Heart right ventricle (tissue), 16 donors: ENCODE results near the gene VWA7. TPM values are rescaled to one million over a fixed set of nuclear protein-coding genes. Genes with fewer than 3 reads are reported as not detected.
"Not testable (repeated sequence)": the region's sequence is repeated elsewhere in the genome, so short reads cannot be mapped to it uniquely, and the experiment has no call there.

ENCODE experiments used
- ATAC-seq, 8 donors: fragments of 200-7000 bp; cut with Tn5 transposase; one replicate each; pipeline ENCODE4 v1.9.1; 2020; ENCODE audit warnings: mild to moderate bottlenecking in 8 of 8, moderate library complexity in 8 of 8, moderate number of reproducible peaks in 1 of 8
- DNase-seq, 2 donors: peaks; one replicate each; pipeline ENCODE4 v3.0.0-alpha.2; 2020
- H3K27ac ChIP-seq, 10 donors: fragments of 200-600 bp; sonication (generic) in 2 of 10; one replicate each; pipeline versions ENCODE4 v1.5.0 to v1.8.0; 2020 to 2022; ENCODE audit warnings: mild to moderate bottlenecking in 3 of 10
- H3K27me3 ChIP-seq, 7 donors: fragments of 200-600 bp; one replicate each; pipeline ENCODE4 v1.8.0; 2021 to 2022; ENCODE audit warnings: mild to moderate bottlenecking in 2 of 7
- H3K36me3 ChIP-seq, 9 donors: fragments of 200-600 bp; sonication (generic) in 1 of 9; one replicate each; pipeline versions ENCODE4 v1.5.0 to v1.8.0; 2020 to 2022; ENCODE audit warnings: mild to moderate bottlenecking in 2 of 9
- H3K4me1 ChIP-seq, 9 donors: fragments of 200-600 bp; sonication (generic) in 1 of 9; one replicate each; pipeline versions ENCODE4 v1.5.0 to v1.8.0; 2020 to 2022; ENCODE audit warnings: mild to moderate bottlenecking in 4 of 9
- H3K4me3 ChIP-seq, 10 donors: fragments of 200-600 bp; sonication (generic) in 2 of 10; one replicate each; pipeline versions ENCODE4 v1.5.0 to v1.8.0; 2020 to 2022; ENCODE audit warnings: mild to moderate bottlenecking in 7 of 10, moderate library complexity in 2 of 10
- H3K9me3 ChIP-seq, 11 donors: fragments of 200-600 bp in 10 of 11; sonication (generic) in 2 of 11; one replicate each; pipeline versions ENCODE4 v1.5.0 to v1.8.0; 2013 to 2022; ENCODE audit warnings: mild to moderate bottlenecking in 2 of 11, control low read depth in 1 of 11, moderate library complexity in 1 of 11
- WGBS, 2 donors: extraction: QIAGEN DNeasy Blood & Tissue Kit; methylation state at CpG; one replicate each; pipeline ENCODE4 v1.1.7; 2013; ENCODE audit warnings: inconsistent platforms in 1 of 2; 5-methylcytosine and 5-hydroxymethylcytosine counted together
- intact Hi-C, 10 donors: fragments of 100-400 bp; cut with DNase I; formaldehyde crosslinking; loops; one replicate each; pipeline versions ENCODE4 v1.11.1 to v1.14.2; 2022
- long read RNA-seq, 3 donors: library from polyadenylated mRNA; unstranded; transcript quantifications; one replicate each; pipeline ENCODE4 v2.0.0, GENCODE V29; 2020 to 2021
- polyA plus RNA-seq, 2 donors: library from polyadenylated mRNA; stranded (reverse); fragments of 200-250 nt; gene quantifications; one replicate each; pipeline ENCODE4 v1.2.3, GENCODE V29; 2013
- total RNA-seq, 10 donors: library from RNA; stranded (reverse); fragmentation: NEBNext Ultra II Directional in 3 of 10; extraction: Animal tissue kit (Norgen Biotek cat#: 25700) in 3 of 10; gene quantifications; one replicate each; pipeline versions ENCODE4 v1.2.1 to v1.2.4, GENCODE V29; 2021 to 2023
- TF ChIP-seq, protein P1 (sequence below), 9 donors: fragments of 200-600 bp; sonication (generic) in 2 of 9; IDR thresholded peaks; one replicate each; pipeline versions ENCODE4 v1.5.0 to v1.8.0; 2021 to 2022; ENCODE audit warnings: antibody characterized with exemption in 9 of 9, mild to moderate bottlenecking in 5 of 9, moderate library complexity in 1 of 9
- donor health status: Arrhythmogenic right ventricular cardiomyopathy.
- donor health status: ischemic (EF 13 %, LVEDD 7.1; RV severe dilation, severe dysfunction).
- donor health status: healthy with polysubstance abuse.
- donor health status: DM: no; HTN: yes; CAD: no.
- donor health status: DM: no; HTN: no; CAD: no.
- donor health status: ischemic (EF 25% LVEDD 6.9; RV normal size, moderate dysfunction).
- donor health status: ischemic (EF 25% LVEDD 5.7; RV mildly dilated, moderate dysfunction).
- donor health status: healthy.
- donor health status: DM: yes; HTN: yes; CAD: no.
- donor health status: Ischemic cardiomyopathy.
- donor health status: ischemic (EF 35%, LVEDD 5.7; RV mildly dilated, moderate dysfunction).
- donor health status: nonischemic (EF 11% LVEDD 7.7; RV severe dilation, severe dysfunction).
- donor health status: DM: yes; HTN: yes; CAD: no.
- donor health status: PGD.
- donor health status: ischemic (EF 29% LVEDD 5.4; RV normal size, mild dysfunction).
- donor health status: nonischemic (EF 23%, LVEDD 6.1; RV moderate dilation, normal function).

Gene VWA7, protein sequence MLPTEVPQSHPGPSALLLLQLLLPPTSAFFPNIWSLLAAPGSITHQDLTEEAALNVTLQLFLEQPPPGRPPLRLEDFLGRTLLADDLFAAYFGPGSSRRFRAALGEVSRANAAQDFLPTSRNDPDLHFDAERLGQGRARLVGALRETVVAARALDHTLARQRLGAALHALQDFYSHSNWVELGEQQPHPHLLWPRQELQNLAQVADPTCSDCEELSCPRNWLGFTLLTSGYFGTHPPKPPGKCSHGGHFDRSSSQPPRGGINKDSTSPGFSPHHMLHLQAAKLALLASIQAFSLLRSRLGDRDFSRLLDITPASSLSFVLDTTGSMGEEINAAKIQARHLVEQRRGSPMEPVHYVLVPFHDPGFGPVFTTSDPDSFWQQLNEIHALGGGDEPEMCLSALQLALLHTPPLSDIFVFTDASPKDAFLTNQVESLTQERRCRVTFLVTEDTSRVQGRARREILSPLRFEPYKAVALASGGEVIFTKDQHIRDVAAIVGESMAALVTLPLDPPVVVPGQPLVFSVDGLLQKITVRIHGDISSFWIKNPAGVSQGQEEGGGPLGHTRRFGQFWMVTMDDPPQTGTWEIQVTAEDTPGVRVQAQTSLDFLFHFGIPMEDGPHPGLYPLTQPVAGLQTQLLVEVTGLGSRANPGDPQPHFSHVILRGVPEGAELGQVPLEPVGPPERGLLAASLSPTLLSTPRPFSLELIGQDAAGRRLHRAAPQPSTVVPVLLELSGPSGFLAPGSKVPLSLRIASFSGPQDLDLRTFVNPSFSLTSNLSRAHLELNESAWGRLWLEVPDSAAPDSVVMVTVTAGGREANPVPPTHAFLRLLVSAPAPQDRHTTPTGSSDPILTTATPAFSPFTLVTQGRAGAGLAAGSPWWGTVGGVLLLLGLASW
- total RNA-seq (10 to 100 TPM in 9 of 10 donors, 1 to 10 TPM in 1; 10.0 to 28.3 (median 20.8) TPM), polyA plus RNA-seq (1 to 10 TPM; 2.2 to 6.6 TPM)
- long read RNA-seq, donor 1, partial matches to known transcripts: 0 of 1 reads
- long read RNA-seq, donor 1, other reads (novel, unspliced or antisense): 1 of 1 reads
- long read RNA-seq, donor 2, partial matches to known transcripts: 0 of 1 reads
- long read RNA-seq, donor 2, other reads (novel, unspliced or antisense): 1 of 1 reads
- long read RNA-seq, donor 3: 0 reads

DNA sequence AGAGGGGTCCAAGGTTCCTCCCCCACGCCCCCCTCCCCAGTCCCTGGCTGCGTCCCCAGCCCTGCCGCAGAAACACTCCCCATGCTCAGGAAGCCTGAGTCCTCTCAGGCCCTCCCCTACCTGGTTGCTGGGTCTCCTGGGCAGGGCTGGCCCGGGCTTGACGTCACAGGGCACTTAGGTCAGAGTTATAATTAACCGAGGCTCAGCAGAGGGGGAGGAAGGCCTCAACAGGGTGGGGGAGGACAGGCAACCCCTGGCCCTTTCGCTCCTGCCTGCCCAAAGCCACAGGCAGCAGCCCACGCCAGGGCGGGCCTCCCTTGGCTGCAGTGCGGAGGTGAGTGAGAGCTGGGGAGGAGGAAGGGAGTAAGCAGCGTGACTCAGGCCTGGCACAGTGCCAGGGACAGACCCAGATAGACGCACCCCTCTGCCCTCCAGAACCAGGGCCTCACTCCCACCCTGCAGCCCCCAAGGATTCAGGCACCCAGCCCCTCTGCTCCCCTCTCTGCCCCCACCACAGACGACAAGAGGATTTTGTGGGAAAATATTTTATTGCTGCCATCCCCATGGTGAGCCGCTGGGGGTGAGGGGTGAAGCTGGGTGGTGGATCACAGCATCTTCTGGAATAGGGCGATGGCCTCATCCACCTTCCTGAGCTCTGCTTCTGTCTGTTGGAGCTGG is at the start of gene VWA7:
VWA7 (minus strand) TSS at position 340 of the 678 bp plus-strand sequence. CDS start 549 bp downstream, outside the sequence.
- H3K27ac ChIP-seq: peak within 1 kb of the TSS; percentile 29 to 83 (median 74)
- intact Hi-C loops: loop anchor here in 4 of 10 donors (5.0 to 10.0 kb wide), 3 partner anchors 55 to 60 kb away; no protein-coding TSS in a partner anchor
- 13 to 17% methylated on average over 15 of the region's 15 CpGs for WGBS, 2 donors

DNA sequence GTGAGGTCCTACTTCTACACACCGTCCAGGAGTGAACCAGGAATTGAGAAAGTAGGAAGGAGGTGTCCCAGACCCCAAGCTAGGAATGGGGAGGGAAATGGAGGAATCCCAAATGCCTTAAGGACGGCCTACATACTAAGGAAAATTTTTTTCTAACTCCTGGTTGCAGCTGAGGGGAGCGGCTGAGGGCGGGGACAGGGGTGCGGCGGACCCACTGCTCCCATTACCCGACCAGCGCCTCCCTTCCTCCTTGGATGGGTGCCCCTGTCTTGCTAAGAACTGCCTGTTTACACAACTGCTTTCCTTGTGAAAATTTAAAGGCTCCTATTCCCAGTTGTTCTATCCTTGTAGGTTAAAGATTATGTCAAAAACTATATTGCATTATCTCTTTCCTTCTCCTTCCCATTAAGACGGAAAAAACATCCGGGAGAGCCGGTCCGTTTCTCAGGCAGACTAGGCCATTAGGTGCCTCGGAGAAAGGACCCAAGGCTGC is 49.7 kb upstream of the VWA7 start:
- H3K27me3 ChIP-seq: no peaks in the 10 kb centered on the region

More for the DNA sequence above, at the start of gene VWA7:
- H3K27me3 ChIP-seq: no peaks in the 10 kb centered on the region
- H3K36me3 ChIP-seq: peaks cover 0 to 45% (median 19%) of the 10 kb centered on the region in 9 donors
- ATAC-seq (peak; percentile 78 to 93 (median 89)), DNase-seq (peak; percentile 64 to 77)
- peaks cover 7 to 23% (median 13%) of the 10 kb centered on the region in 9 donors for H3K4me1 ChIP-seq
- H3K4me3 ChIP-seq: peak within 1 kb of the TSS in 8 of 10 donors; percentile 13 to 47 (median 36)
- H3K9me3 ChIP-seq: no peaks in the 10 kb centered on the region
- TF ChIP-seq, protein P1, sequence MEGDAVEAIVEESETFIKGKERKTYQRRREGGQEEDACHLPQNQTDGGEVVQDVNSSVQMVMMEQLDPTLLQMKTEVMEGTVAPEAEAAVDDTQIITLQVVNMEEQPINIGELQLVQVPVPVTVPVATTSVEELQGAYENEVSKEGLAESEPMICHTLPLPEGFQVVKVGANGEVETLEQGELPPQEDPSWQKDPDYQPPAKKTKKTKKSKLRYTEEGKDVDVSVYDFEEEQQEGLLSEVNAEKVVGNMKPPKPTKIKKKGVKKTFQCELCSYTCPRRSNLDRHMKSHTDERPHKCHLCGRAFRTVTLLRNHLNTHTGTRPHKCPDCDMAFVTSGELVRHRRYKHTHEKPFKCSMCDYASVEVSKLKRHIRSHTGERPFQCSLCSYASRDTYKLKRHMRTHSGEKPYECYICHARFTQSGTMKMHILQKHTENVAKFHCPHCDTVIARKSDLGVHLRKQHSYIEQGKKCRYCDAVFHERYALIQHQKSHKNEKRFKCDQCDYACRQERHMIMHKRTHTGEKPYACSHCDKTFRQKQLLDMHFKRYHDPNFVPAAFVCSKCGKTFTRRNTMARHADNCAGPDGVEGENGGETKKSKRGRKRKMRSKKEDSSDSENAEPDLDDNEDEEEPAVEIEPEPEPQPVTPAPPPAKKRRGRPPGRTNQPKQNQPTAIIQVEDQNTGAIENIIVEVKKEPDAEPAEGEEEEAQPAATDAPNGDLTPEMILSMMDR (IDR thresholded peaks at IDR 0.05): no peak

DNA sequence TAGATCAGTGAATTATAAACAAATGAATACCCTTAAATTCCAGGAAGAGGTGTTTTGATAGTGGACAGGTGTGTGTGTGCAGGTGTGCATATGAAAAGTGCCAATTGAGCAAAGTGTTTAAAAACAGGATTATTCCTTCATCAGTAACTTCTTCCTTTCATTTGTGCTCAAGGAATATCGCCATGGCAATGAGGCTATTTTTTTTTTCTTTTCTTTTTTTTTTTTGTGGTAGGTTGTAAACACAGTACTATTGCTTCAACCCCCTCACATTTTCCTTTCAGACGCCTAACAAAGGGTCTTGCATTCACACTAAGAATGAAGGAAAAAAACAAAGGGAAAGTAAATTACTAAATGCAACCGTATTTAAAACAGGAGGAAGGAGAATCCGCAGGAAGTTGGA is 48.4 kb upstream of the VWA7 start:
- H3K36me3 ChIP-seq: no peaks in the 10 kb centered on the region
- intact Hi-C loops: loop anchor here in 2 of 10 donors (5.0 to 10.0 kb wide), 2 partner anchors 88 to 281 kb away; partner anchors contain the start of genes ATP6V1G2 (in 1 of the 2), CLIC1 (in 1 of the 2), DDX39B (in 1 of the 2) and NFKBIL1 (in 1 of the 2)
- no peaks in the 10 kb centered on the region for H3K27me3 ChIP-seq
- ATAC-seq: no peak
- WGBS, 2 donors: 77 to 78% methylated on average over 4 of the region's 4 CpGs
- peak overlapping the region in 1 of 10 donors; percentile 75 for H3K4me3 ChIP-seq
- no peaks in the 10 kb centered on the region for H3K9me3 ChIP-seq
- TF ChIP-seq, protein P1 (IDR thresholded peaks at IDR 0.05): no peak
- no peak for DNase-seq
- peaks cover 14 to 50% (median 41%) of the 10 kb centered on the region in 9 donors for H3K4me1 ChIP-seq
- H3K27ac ChIP-seq: peak overlapping the region in 7 of 10 donors; percentile 89 to 99 (median 97)

More for the DNA sequence above, 49.7 kb upstream of the VWA7 start:
- peak overlapping the region; percentile 85 to 99 (median 96) for H3K27ac ChIP-seq
- peak; percentile 30 to 61 (median 55) for ATAC-seq
- 0 to 1% methylated on average over 13 of the region's 13 CpGs for WGBS, 2 donors
- TF ChIP-seq, protein P1 (IDR thresholded peaks at IDR 0.05): no peak
- intact Hi-C loops: loop anchor here in 3 of 10 donors (2.0 to 10.0 kb wide), 3 partner anchors 32 to 282 kb away; partner anchors contain the start of genes ATP6V1G2 (in 1 of the 3), CLIC1 (in 1 of the 3), DDX39B (in 1 of the 3) and NFKBIL1 (in 1 of the 3)
- H3K9me3 ChIP-seq: no peaks in the 10 kb centered on the region
- no peaks in the 10 kb centered on the region for H3K36me3 ChIP-seq
- H3K4me3 ChIP-seq: peak overlapping the region; percentile 3 to 78 (median 66)
- H3K4me1 ChIP-seq: peaks cover 9 to 52% (median 42%) of the 10 kb centered on the region in 9 donors
- peak; percentile 84 to 89 for DNase-seq

DNA sequence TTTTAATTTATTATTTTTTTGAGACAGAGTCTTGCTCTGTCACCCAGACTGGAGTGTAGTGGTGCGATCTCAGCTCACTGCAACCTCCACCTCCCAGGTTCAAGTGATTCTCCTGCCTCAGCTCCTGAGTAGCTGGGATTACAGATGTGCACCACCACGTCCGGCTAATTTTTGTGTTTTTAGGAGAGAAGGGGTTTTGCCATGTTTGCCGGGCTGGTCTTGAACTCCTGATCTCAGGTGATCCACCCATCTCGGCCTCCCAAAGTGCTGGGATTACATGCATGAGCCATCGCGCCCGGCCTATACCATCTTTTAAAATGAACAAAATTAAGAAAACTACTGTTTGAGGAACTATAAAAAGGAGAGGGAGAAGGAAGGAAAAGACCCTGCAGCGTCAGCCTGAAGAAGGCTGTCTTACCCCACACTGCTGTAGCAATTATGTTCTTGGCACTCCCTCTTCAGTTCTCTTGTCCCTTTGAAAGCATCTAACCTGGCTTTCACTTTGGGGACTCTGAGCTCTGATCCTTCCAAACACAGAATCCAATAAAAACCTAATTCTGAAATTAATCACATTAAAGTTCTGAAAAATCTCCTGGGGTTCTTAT is 46.6 kb upstream of the VWA7 start:
- ATAC-seq, H3K36me3 ChIP-seq, H3K9me3 ChIP-seq, H3K27me3 ChIP-seq, DNase-seq: not testable (repeated sequence)
- Histone ChIP-seq H3K27ac (peak overlapping the region; percentile 5 to 99 (median 98)), H3K4me3 (peak overlapping the region in 1 of 10 donors; percentile 6), H3K4me1 (peaks cover 14 to 66% (median 53%) of the 10 kb centered on the region in 9 donors)
- intact Hi-C loops: loop anchor here in 1 of 10 donors (10.0 kb wide), 1 partner anchor 279 kb away; the partner anchor contains the start of genes ATP6V1G2, DDX39B and NFKBIL1
- WGBS, 2 donors: 88 to 90% methylated on average over 9 of the region's 9 CpGs
